Activated gamma-delta T cell treated with Interleukin-2 at 50 U/mL for 16 hours (primary cell): ENCODE data around the gene SCFD2.
"Not testable (repeated sequence)": the region's sequence is repeated elsewhere in the genome, so short reads cannot be mapped to it uniquely, and the experiment has no call there.

Source experiments
- DNase-seq: peaks from one replicate; pipeline ENCODE4 v3.0.0-alpha.2; 2020

SCFD2 gene

DNA sequence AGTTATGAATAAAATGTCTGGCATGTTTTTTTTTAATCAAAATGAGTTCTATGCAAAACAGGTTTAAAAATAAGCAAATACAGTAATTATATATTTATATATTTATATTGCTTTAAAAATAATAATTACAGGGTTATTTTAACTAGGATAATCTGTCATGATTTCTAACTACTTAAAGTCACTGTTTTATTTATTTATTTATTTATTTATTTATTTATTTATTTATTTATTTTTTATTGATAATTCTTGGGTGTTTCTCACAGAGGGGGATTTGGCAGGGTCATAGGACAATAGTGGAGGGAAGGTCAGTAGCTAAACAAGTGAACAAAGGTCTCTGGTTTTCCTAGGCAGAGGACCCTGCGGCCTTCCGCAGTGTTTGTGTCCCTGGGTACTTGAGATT is 129.2 kb downstream of the SCFD2 start:
- DNase-seq, result not testable (repeated sequence)

DNA sequence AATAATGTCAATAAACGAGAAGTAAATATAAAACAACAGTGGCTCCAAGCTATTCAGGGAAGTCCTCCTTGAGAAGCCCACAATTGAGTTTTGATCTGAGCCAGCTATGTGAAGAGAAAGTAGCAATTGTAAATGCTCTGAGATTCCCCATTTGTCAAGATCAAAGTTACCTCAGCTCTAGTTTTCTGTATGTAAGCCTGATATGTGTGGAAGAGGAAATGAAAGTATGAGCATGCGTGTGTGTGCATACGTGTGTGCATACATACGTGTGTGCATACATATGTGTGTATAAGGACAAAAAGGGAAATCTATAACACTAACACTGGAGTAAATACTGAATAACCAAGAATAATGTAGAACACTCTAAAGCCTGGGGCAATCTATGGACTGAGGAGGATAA is 130.3 kb downstream of the SCFD2 start:
- no peak for DNase-seq

- no peak for DNase-seq
Observed at GRCh38 chr4:53234669-53235068, 131.2 kb downstream of the SCFD2 start.

GRCh38 chr4:53234111-53234510 is 131.8 kb downstream of the SCFD2 start:
- no peak for DNase-seq

GRCh38 chr4:53233114-53233795 is 132.6 kb downstream of the SCFD2 start:
- no peak for DNase-seq

- DNase-seq, result no peak
Observed at GRCh38 chr4:53232371-53232770, 133.5 kb downstream of the SCFD2 start.

GRCh38 chr4:53228036-53228435 is 137.8 kb downstream of the SCFD2 start:
- no peak for DNase-seq

- DNase-seq, result no peak
Observed at GRCh38 chr4:53227451-53227850, 138.4 kb downstream of the SCFD2 start.

DNA sequence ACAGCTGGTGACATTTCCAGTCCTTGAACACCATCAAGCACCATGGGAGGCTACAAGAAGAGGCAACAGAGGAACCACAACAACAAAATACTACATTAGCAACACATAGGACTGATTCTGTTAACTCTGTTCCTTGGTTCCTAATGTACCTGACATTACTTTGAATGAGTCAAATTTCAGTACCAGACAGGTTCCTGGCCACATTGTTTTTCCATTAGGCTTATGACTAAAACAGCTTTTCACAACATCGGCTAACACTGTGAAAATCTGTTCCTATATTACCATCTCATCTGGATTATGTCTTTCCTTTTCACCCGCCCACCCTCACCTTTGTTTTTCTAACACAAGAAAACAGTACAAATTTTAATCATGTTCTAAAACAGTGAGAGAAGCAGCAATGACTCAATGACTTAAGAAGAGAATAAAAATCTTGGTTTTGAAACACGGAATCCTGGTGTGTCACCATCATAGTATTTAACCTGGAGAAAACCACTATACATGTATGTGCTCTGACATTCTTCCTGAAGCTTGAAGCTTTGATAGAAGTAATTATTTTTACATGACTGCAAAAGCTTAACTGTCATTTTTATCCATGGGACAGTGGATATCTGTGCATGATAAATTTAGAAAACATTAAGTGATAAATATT is 143.9 kb downstream of the SCFD2 start:
- no peak for DNase-seq

DNA sequence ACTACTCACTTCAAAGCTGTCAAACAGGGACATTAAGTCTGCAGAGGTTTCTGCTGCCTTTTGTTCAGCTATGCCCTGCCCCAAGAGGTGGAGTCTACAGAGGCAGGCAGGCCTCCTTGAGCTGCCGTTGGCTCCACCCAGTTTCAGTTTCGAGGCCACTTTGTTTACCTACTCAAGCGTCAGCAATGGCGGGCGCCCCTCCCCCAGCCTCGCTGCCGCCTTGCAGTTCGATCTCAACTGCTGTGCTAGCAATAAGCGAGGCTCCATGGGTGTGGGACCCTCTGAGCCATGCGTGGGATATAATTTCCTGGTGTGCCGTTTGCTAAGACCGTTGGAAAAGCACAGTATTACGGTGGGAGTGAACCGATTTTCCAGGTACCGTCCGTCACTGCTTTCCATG is 146.7 kb downstream of the SCFD2 start:
- not testable (repeated sequence) for DNase-seq

DNA sequence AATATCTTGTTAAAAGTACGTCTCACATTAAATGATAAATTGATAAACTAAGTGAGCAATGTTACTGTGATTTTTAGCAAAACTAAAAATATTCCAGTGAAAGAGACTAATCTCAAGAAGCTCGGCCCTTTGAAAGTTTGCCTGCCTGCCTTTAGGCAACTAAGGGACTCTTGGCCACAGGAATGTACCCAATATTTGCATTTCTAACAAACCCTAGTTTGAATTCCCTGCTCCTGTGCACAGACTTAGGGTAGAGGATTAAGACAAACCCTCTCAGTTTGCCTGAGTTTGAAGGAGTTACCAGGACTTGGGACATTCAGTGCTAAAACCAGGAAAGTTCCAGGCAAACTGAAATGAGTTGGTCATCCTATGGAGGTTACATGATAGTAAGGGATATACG is 157.1 kb downstream of the SCFD2 start:
- no peak for DNase-seq

- no peak for DNase-seq
Observed at GRCh38 chr4:53205970-53206369, 159.9 kb downstream of the SCFD2 start.

GRCh38 chr4:53199356-53199755 is 166.5 kb downstream of the SCFD2 start:
- no peak for DNase-seq

GRCh38 chr4:53197772-53198142 is 168.1 kb downstream of the SCFD2 start:
- DNase-seq, result no peak

GRCh38 chr4:53196882-53197771 is 168.7 kb downstream of the SCFD2 start:
- no peak for DNase-seq

DNA sequence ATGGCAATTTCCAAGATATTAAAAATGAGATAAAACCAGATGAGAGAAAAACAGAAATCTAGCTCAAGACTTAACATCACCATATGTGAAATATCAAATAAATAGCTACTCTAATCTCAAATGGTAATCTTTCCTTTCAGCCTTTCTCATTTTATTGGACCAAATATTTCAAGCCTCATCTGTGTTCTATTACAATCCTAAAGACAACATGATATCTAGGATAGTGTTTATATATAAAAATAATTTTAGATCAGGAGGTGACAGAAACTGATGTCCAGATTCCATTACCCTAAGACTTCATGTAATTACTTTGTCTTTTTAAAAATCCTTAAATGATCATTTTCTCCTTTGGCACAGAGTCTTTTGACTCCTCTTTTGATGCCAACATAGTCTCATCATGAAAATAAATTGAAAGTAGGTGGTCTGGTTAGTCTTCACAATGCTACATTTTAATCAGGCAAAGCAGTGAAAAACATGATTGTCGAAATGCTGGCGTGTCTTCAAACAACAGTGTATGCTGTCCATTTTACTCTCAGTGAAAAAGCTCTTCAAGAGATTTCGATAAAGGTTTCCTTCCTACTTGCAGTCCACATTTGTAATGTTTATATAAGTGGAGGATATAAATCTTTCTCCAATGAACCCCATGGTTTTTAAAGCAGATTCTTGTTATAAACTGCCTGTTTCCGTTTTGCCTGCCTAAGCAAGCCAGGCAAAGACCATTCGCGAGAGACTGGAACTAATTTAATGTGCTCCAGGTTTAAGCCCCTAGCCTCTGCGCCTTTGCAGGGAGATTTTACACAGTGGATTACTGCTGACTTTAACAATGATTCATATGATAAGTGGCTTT is 169.8 kb downstream of the SCFD2 start:
- DNase-seq, result no peak

DNA sequence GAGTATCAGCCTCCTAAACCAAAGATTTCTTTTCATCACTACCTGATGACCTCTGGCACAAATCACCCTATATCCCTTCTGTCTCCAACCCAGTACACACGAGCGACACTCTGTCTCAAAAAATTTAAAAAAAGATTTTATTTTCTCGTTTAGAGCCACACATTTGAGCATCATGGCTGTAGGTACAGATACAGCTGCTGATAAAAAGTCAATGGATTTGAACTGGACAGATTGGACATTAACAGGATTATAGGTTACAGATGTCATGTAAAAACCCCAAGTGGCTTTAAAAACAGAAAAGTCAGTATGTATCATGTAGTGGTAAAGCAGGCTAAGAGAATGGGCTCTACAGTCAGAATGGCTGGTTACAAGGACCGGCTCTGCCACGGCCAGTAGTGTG is 171.1 kb downstream of the SCFD2 start:
- DNase-seq, result no peak

DNA sequence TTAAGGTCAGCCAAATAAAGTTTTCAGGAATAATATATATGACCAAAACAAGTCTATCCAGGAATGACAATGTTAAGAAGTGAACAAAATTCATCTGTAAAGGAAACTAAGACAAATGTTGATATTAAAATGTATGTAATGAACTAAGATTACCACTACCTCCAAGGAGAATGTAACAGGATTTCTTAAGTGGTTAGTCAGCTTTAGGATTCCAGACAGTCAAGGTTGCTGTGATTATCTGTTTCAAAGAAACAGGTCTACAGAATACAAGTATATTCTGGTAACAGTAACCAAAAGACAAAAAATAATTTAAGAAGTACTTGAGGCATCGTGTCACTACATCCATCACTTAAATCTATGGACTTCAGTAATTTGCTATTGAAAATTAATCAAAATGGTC is 172.8 kb downstream of the SCFD2 start:
- no peak for DNase-seq

GRCh38 chr4:53192496-53192895 is 173.4 kb downstream of the SCFD2 start:
- DNase-seq, result no peak

DNA sequence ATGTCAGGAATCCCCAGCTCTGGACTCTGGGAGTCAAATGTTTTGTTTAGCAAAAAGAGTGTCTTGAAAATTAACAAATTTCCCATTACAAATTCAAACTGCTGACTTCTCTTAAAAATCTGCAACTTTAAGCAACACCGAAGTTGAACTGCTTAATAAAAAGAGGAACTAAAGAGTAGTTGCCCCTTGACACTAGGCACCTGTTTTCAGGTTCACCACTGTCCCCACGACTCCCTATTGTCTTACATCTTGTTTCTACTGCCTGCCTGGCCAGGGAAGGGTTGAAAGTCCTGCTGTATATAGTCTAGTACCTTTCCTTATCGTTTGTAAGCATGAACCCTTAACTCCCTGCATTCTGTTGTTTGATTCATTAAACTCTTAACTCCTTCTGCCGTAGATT is 173.9 kb downstream of the SCFD2 start:
- no peak for DNase-seq

DNA sequence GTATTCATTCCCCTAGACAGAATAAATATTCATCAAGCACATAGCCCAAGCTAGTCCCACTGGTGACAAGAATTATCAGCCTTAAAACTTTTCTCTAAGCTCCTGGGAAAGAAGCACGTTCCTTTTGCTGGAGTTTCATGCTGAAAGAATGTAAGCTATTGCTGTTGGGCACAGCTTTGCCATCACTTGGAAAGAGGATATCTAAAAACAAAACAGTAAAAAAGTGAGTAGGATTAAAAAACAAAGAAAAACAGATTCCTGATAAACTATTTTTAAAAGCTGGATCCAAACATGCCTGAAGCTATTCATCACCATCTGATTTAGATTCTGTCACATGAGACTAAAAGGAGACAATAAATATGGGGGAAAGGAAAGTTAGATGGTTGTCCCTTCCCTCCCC is 176.8 kb downstream of the SCFD2 start:
- no peak for DNase-seq

- no peak for DNase-seq
Observed at GRCh38 chr4:53186714-53187358, 179.0 kb downstream of the SCFD2 start.
